ENCODE measurements around the gene LIPE. TPM values are rescaled to one million over a fixed set of nuclear protein-coding genes. Genes with fewer than 3 reads are reported as not detected.

LIPE gene
- total RNA-seq, 1 experiment from 2014 or later = 21.7 TPM

GRCh38 chr19:42401365-42402303 is 25.6 kb downstream of the LIPE start:
- peak; percentile 63 to 80 for DNase-seq

GRCh38 chr19:42400404-42400803 is 26.8 kb downstream of the LIPE start:
- TF ChIP-seq CTCF (IDR thresholded peaks at IDR 0.05; ENCODE audit: insufficient read depth in 1 of 2, low read depth in 1 of 2, low read length in 1 of 2, severe bottlenecking in 1 of 2, unreplicated experiment in 1 of 2) = no peak
- H3K27me3 Mint-ChIP-seq (ENCODE audit: insufficient read depth, unreplicated experiment) = no peaks in the 10 kb centered on the region
- peaks cover 40% of the 10 kb centered on the region for H3K36me3 Mint-ChIP-seq (ENCODE audit: insufficient read depth, unreplicated experiment)
- no TSS peak for BruUV-seq (replicated peaks)
- Histone ChIP-seq H3K4me3 (ENCODE audit: low read depth, low read length) (no peak overlapping the region), H3K9me3 (no peaks in the 10 kb centered on the region), H3K4me1 (0 out of 2 replicates have a peak, but pooled peaks cover 9% of the 10 kb centered on the region), H3K36me3 (ENCODE audit: control insufficient read depth, insufficient read depth, low read length) (no peaks in the 10 kb centered on the region; the same call in 1 of the 2 replicates), H3K27me3 (replicated peaks; ENCODE audit: control insufficient read depth, insufficient read depth, low read length) (no peaks in the 10 kb centered on the region)
- H3K9me3 Mint-ChIP-seq (ENCODE audit: unreplicated experiment) = no peaks in the 10 kb centered on the region
- intact Hi-C loops (cut with micrococcal nuclease; ENCODE audit: unreplicated experiment) = no loop called here
- H3K4me1 Mint-ChIP-seq (ENCODE audit: low read depth, unreplicated experiment) = peaks cover 27% of the 10 kb centered on the region
- CTCF ChIA-PET = interaction anchor here (0.8 to 1.4 kb wide), 2 partner anchors 14 to 33 kb away, joined by 3 to 4 read pairs; no protein-coding TSS in a partner anchor
- peak overlapping the region; percentile 69 for H3K27ac Mint-ChIP-seq (ENCODE audit: unreplicated experiment)
- POLR2A ChIA-PET = no interaction called here
- DNase-seq = no peak
- no peak overlapping the region for H3K4me3 Mint-ChIP-seq (ENCODE audit: unreplicated experiment)

More at GRCh38 chr19:42401365-42402303, 25.6 kb downstream of the LIPE start:
- Mint-ChIP-seq H3K27ac (ENCODE audit: unreplicated experiment) (no peak overlapping the region), H3K4me3 (ENCODE audit: unreplicated experiment) (no peak overlapping the region), H3K9me3 (ENCODE audit: unreplicated experiment) (no peaks in the 10 kb centered on the region), H3K4me1 (ENCODE audit: low read depth, unreplicated experiment) (peaks cover 19% of the 10 kb centered on the region), H3K27me3 (ENCODE audit: insufficient read depth, unreplicated experiment) (no peaks in the 10 kb centered on the region), H3K36me3 (ENCODE audit: insufficient read depth, unreplicated experiment) (peaks cover 40% of the 10 kb centered on the region)
- no peaks in the 10 kb centered on the region for H3K27me3 ChIP-seq (replicated peaks; ENCODE audit: control insufficient read depth, insufficient read depth, low read length)
- BruUV-seq (replicated peaks) = no TSS peak
- intact Hi-C loops (cut with micrococcal nuclease; ENCODE audit: unreplicated experiment) = no loop called here
- no peaks in the 10 kb centered on the region for H3K9me3 ChIP-seq
- ChIA-PET CTCF (interaction anchor here (1.4 kb wide), 1 partner anchor 32 kb away, joined by 4 read pairs; no protein-coding TSS in a partner anchor), POLR2A (no interaction called here)
- 0 out of 2 replicates have a peak, but pooled peaks cover 9% of the 10 kb centered on the region for H3K4me1 ChIP-seq
- H3K4me3 ChIP-seq (ENCODE audit: low read depth, low read length) = no peak overlapping the region
- H3K36me3 ChIP-seq (ENCODE audit: control insufficient read depth, insufficient read depth, low read length) = no peaks in the 10 kb centered on the region; the same call in 1 of the 2 replicates
- peak; percentile 76 to 78 for TF ChIP-seq CTCF (IDR thresholded peaks at IDR 0.05; ENCODE audit: insufficient read depth in 1 of 2, low read depth in 1 of 2, low read length in 1 of 2, severe bottlenecking in 1 of 2, unreplicated experiment in 1 of 2)
